Mucosa of descending colon (tissue), 3 donors: Measurements from ENCODE around the gene TARBP2. TPM values are rescaled to one million over a fixed set of nuclear protein-coding genes. Genes with fewer than 3 reads are reported as not detected.

ENCODE experiments used
- ATAC-seq: fragments of 200-7000 bp; cut with Tn5 transposase; one replicate; pipeline ENCODE4 v1.9.1; 2020; ENCODE audit warnings: mild to moderate bottlenecking, moderate library complexity
- DNase-seq, 3 donors: peaks; one replicate each; pipeline ENCODE4 v3.0.0-alpha.2; 2020
- H3K36me3 ChIP-seq: fragments of 200-600 bp; one replicate; pipeline ENCODE4 v1.8.0; 2021; ENCODE audit warnings: low read depth, mild to moderate bottlenecking
- H3K4me1 ChIP-seq: fragments of 200-600 bp; one replicate; pipeline ENCODE4 v1.8.0; 2021; ENCODE audit warnings: low read depth, mild to moderate bottlenecking
- H3K4me3 ChIP-seq: fragments of 200-600 bp; one replicate; pipeline ENCODE4 v1.8.0; 2021; ENCODE audit warnings: mild to moderate bottlenecking
- H3K9me3 ChIP-seq: fragments of 200-600 bp; one replicate; pipeline ENCODE4 v1.8.0; 2021; ENCODE audit warnings: mild to moderate bottlenecking
- CTCF ChIP-seq: fragments of 200-600 bp; IDR thresholded peaks from one replicate; pipeline ENCODE4 v1.8.0; 2022; ENCODE audit warnings: antibody characterized with exemption, mild to moderate bottlenecking
- intact Hi-C, 2 donors: fragments of 100-400 bp; cut with DNase I in 1 of 2; cut with micrococcal nuclease in 1 of 2; formaldehyde crosslinking; loops; one replicate each; pipeline versions ENCODE4 v1.11.0 to v1.11.1; 2022; cut with DNase I, micrococcal nuclease
- total RNA-seq, 3 donors: library from RNA; stranded (reverse); fragmentation: NEBNext Ultra II Directional in 2 of 3; extraction: Animal tissue kit (Norgen Biotek cat#: 25700) in 2 of 3; gene quantifications; one replicate each; pipeline versions ENCODE4 v1.2.1 to v1.2.4, GENCODE V29; 2021 to 2023
- donor health status: DM: no; HTN: no; CAD: no; lungs with moderate emphysema.
- donor health status: DM: no; HTN: no; CAD: no.
- donor health status: DM: no; HTN: yes; CAD: no.

Gene TARBP2
- total RNA-seq, 3 donors from 2014 or later: 22.9 to 26.8 (median 25.1) TPM

GRCh38 chr12:53462935-53463334, 38.1 kb upstream of the TARBP2 start:
- Histone ChIP-seq H3K4me3 (no peak overlapping the region), H3K9me3 (no peaks in the 10 kb centered on the region), H3K4me1 (no peaks in the 10 kb centered on the region), H3K36me3 (peaks cover 54% of the 10 kb centered on the region)
- TF ChIP-seq CTCF: no peak
- DNase-seq (no peak), ATAC-seq (no peak)
- intact Hi-C loops: no loop called here

GRCh38 chr12:53463802-53464560, 37.1 kb upstream of the TARBP2 start:
- no peak for TF ChIP-seq CTCF
- ATAC-seq: no peak
- intact Hi-C loops: no loop called here
- no peak for DNase-seq
- H3K9me3 ChIP-seq: no peaks in the 10 kb centered on the region
- no peaks in the 10 kb centered on the region for H3K4me1 ChIP-seq
- H3K36me3 ChIP-seq: peaks cover 51% of the 10 kb centered on the region
- no peak overlapping the region for H3K4me3 ChIP-seq

GRCh38 chr12:53464685-53465418, 36.2 kb upstream of the TARBP2 start:
- DNase-seq: no peak
- no peaks in the 10 kb centered on the region for H3K4me1 ChIP-seq
- no peaks in the 10 kb centered on the region for H3K9me3 ChIP-seq
- H3K36me3 ChIP-seq: peaks cover 51% of the 10 kb centered on the region
- no peak overlapping the region for H3K4me3 ChIP-seq
- no peak for TF ChIP-seq CTCF
- intact Hi-C loops: no loop called here
- ATAC-seq: no peak

GRCh38 chr12:53465679-53466078, 35.4 kb upstream of the TARBP2 start:
- Histone ChIP-seq H3K4me1 (no peaks in the 10 kb centered on the region), H3K4me3 (no peak overlapping the region), H3K9me3 (no peaks in the 10 kb centered on the region), H3K36me3 (peaks cover 50% of the 10 kb centered on the region)
- intact Hi-C loops: no loop called here
- no peak for ATAC-seq
- no peak for DNase-seq
- no peak for TF ChIP-seq CTCF

GRCh38 chr12:53466640-53467039, 34.4 kb upstream of the TARBP2 start:
- intact Hi-C loops: no loop called here
- ATAC-seq: no peak
- H3K4me3 ChIP-seq: no peak overlapping the region
- no peak for DNase-seq
- H3K4me1 ChIP-seq: no peaks in the 10 kb centered on the region
- H3K36me3 ChIP-seq: peaks cover 46% of the 10 kb centered on the region
- no peaks in the 10 kb centered on the region for H3K9me3 ChIP-seq
- TF ChIP-seq CTCF: no peak
